Activated CD4-positive, CD25-positive, alpha-beta regulatory T cell treated with anti-CD3 and anti-CD28 coated beads, Interleukin-2, amount 50 U/mL, for 72 hours (primary cell): ENCODE results near the gene POU4F2.

Experiments used
- DNase-seq: peaks from one replicate; pipeline ENCODE4 v3.0.0; 2021

POU4F2 gene, protein sequence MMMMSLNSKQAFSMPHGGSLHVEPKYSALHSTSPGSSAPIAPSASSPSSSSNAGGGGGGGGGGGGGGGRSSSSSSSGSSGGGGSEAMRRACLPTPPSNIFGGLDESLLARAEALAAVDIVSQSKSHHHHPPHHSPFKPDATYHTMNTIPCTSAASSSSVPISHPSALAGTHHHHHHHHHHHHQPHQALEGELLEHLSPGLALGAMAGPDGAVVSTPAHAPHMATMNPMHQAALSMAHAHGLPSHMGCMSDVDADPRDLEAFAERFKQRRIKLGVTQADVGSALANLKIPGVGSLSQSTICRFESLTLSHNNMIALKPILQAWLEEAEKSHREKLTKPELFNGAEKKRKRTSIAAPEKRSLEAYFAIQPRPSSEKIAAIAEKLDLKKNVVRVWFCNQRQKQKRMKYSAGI

DNA sequence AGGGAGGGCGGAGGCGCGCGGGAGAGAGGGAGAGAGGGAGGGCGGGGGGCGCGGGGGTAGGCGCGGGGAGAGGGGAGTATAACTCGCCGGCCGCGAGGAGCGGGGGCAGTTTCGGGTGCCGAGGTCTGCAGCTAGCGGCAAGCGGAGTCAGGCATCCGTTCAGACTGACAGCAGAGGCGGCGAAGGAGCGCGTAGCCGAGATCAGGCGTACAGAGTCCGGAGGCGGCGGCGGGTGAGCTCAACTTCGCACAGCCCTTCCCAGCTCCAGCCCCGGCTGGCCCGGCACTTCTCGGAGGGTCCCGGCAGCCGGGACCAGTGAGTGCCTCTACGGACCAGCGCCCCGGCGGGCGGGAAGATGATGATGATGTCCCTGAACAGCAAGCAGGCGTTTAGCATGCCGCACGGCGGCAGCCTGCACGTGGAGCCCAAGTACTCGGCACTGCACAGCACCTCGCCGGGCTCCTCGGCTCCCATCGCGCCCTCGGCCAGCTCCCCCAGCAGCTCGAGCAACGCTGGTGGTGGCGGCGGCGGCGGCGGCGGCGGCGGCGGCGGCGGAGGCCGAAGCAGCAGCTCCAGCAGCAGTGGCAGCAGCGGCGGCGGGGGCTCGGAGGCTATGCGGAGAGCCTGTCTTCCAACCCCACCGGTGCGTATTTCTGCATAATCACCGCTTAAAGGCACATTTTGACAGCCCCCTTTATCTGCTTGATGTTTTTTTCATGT is at the start of gene POU4F2:
Gene POU4F2, plus strand, starts transcription at position 108 of the 720 bp plus-strand sequence. Its CDS starts 248 bp downstream, at position 356.
- DNase-seq: no peak

DNA sequence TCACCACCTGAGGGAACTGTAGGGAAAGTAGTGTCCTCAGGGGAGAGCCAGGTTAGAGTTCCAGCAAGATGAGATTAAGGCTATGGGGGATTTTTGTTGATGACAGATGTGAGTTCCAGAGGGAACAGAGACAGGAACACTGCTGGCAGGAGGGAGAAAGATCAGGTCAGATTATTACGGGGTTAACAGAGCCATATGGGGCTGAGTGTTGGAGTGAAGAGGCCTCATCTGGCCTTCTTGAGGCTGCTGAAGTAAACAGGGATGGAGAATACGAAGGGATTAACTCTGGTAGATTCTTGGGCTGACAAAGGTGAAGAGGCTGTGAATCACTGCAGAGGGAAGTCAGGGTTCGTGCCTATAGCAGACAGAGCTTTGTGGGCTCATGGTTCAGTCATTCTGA is 47.9 kb upstream of the POU4F2 start:
- DNase-seq: no peak

DNA sequence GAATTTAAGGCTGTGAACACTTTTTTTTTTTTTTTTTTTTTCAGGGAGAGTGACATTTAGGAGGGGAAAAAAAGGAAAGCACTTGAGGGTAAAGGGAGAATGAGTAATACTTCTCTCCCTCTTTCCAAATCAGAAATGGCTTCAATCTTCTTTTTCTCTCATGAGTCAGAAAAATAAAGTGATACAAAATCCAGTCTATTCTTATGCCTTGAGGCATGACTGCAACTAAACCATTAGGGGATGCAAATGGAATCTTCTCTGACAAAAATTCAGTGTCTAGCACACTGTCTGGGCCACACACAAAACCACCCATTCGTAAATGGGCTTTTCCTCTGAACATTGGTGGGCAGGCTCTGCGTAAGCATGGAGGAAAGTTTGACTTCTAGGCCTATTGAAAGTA is 46.7 kb upstream of the POU4F2 start:
- DNase-seq: no peak

DNA sequence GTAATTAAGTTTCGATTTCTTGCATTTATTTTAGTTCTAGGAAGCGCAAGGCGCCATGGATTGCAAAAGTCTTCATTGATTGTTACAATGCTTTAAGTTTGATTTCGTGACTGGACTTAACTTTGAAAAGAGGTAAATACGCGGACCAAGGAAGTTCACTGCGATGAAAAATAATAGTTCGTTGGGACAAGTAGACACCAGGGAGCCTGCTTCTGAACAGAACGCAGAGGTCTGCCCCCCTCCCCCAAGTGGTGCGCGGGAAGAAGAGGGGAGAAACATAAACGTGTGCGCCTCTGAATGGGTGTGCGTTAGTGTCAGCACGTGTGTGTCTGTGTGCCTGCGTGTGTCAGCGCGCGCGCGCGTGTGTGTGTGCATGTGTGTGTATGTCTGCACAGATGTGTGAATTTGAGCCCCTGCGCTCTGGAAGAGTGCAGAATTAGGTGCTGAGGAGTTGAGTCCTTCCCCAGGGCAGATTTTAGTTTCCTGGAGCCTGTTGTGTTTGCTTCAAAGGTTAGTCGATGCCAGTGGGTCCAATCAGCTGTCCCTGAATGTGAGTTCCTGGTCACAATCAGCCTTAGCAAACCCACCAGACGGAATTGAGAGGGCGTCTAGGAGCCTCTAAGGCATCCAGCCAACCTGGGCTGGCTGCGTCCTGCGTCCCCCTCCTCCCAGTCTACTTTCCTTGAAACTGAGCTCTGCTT is 5.8 kb upstream of the POU4F2 start:
- no peak for DNase-seq

DNA sequence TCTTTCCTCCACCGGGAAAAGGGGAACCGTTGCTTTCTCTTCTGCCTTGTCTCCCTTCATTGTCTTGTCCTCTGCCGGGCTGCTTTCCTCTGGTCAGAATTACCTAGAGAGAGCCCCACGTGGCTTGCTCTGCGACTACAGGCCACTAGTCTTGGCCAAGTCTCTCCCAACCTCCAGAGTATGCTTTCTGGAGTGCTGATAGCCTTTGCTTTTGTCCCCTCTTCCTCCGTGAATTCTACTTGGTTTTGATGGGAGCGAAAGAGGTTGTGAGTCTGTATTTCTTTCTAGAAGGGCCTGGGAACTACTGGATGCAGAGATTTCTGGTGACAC is 5.3 kb upstream of the POU4F2 start:
- no peak for DNase-seq

DNA sequence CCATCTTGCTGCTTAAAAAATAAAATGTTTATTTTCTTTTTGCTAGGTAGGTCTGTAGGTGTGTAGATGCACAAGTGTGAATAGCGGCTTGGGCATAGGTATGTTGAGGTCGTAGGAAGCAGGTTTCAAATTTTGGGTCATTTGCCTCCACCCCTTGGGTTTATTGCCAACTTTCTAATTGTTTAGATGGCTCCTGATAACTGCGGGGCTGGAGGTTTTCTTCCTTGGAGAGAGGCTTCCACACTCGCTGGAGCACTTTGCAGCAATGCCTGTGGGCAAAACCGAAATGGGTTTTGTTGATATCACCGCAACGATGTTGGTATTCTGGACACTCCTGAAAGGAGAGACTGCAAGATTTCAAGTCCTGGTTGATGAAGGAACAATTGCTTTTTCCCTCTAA is 3.9 kb upstream of the POU4F2 start:
- DNase-seq: no peak

DNA sequence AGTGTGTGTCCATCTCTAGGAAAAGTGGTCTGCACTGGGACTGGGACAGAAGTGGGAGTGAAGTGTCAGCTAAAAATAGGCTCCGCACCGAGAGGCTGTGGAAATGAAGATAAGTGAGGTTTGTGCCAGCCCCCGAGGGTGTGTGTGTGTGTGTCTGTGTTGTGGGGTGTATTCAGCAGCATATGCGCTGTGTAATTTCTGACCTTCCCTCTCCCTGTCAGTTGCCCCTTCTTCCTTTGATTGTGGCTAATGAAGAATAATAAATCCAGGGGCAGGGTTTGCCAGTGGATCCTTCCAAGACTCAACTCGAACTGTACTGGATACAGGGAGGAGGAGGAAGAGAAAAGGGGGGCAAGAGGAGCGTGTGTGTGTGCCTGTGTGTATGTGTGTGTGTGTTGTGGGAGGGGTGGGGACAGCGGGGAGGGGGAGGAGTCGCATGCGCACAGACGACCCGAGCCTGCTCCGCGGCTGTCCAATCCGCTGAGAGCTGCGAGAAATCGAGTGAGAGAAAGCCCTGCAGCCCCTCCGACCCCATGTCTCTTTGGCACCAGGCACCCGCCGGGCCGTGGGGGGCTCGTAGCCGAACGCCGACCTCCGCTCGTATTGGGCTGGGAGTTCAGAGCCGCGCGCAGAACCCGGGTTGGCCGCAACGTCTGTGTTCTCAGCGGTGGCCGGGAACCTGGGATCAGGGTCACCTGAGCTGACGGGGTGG is 916 bp upstream of the POU4F2 start:
- no peak for DNase-seq

DNA sequence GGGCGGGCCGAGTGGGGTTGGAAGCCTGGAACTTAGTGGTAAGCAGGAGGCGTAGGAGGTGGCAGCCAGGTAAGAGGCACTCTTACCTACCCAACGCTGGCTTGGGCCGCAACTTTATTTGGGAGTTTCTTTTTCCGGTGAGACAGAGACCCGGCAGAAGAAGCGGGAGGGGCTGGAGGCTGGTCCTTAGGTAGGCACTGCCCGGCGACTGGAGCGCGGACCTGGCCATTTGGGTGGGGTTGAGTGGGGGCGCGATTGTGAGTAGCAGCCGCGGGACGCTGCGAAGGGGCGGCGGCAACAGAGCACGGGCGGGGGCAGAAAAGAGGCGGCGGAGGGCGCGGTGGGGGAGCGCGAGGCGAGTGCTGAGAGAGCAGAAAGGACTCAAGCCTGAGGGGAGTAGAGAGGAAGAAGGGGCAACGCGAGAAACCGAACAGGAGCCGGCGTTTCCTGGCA is 334 bp upstream of the POU4F2 start:
- DNase-seq: no peak

DNA sequence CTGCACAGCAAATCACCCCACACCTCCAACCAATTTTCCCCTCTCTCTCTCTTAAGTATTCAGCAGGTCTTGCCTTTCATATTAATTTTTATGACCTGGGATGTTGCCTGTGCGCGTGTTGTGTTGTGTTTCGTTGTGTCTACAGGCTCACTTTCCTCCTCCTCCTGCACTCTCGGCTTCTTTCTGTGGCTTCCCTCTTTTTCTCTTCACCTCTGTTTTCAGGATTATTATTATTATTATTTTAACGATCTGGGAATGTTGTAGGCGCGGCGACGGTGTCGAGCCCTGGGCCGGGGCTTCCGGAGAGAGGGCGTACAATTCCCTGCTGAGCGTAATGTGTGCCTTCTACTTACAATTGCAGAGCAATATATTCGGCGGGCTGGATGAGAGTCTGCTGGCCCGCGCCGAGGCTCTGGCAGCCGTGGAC is 826 bp downstream of the POU4F2 start:
- no peak for DNase-seq

DNA sequence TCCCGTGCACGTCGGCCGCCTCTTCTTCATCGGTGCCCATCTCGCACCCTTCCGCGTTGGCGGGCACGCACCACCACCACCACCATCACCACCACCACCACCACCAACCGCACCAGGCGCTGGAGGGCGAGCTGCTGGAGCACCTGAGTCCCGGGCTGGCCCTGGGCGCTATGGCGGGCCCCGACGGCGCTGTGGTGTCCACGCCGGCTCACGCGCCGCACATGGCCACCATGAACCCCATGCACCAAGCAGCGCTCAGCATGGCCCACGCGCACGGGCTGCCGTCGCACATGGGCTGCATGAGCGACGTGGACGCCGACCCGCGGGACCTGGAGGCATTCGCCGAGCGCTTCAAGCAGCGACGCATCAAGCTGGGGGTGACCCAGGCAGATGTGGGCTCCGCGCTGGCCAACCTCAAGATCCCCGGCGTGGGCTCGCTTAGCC is 1.4 kb downstream of the POU4F2 start:
- DNase-seq: no peak

DNA sequence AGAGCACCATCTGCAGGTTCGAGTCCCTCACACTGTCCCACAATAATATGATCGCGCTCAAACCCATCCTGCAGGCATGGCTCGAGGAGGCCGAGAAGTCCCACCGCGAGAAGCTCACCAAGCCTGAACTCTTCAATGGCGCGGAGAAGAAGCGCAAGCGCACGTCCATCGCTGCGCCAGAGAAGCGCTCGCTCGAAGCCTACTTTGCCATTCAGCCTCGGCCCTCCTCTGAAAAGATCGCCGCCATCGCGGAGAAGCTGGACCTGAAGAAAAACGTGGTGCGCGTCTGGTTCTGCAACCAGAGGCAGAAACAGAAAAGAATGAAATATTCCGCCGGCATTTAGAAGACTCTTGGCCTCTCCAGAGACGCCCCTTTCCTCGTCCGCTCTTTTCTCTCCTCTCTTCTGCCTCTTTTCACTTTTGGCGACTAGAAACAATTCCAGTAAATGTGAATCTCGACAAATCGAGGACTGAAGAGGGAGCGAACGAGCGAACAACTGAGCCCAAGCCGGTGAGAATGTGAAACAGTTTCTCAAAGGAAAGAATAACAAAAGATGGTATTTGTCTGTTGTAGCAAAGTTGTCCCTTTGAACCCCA is 1.9 kb downstream of the POU4F2 start:
- DNase-seq: no peak

DNA sequence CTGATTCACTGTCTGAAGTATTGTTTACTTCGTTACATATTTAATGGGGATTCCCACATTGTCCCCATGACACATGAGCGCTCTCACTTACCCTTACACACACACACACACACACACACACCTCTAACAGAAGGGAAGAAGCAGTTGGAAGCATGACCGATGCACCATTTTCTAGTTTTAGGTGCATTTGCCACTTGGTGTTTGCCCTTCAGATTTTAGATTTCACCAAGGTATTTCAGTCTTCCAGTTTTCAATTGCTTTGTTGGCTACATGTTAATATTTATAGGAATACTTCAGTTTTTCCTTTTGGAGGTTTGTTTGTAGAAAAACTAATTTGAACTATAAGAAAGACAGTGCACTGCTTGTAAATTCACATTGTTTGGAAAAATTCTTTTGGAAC is 3.1 kb downstream of the POU4F2 start:
- no peak for DNase-seq

DNA sequence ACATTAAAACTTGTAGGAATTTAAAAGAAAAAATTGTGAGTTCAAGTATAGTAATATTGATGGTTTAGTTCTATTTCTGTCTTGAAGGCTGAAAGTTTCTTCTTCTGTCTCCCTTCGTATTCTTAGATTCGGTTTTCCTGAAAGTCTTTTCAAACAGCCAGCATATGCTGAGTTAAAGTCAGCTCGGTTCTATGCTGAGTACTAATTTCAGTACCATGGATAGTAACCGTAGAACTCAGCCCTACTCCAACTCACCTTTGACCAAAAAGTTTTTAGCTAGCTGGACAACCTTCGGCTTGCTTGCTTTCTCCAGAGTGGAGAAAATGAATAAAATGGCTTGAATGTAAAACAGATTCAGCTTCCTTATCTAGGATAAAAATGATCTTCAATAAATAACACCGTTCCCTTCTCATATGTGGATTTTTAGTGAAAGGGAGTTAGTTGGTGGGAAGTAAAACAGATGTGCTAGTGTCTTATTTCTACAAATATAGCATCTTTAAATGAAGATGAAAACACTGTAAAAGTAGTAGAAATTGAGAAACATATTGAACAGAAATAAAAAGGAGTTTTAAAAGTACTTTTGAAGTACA is 5.2 kb downstream of the POU4F2 start:
- DNase-seq: no peak

DNA sequence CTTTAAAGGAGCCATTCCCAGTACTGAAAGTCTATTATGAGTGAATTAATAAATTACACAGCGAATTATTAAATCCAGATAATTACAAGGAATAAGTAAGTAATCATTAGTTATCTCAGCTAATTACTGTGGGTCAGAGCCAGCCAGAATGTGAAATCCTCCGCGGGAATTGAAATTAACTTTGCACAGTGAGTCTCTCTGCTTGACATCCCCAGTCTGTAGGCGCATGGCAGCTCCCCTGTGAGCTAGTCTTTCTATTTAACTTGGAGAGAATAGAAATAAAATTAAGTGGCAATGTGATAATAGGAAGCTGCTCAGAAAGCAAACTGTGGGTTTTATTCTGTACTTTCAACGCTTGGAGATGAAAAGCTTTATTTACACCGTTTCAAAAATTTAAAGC is 7.2 kb downstream of the POU4F2 start:
- no peak for DNase-seq

DNA sequence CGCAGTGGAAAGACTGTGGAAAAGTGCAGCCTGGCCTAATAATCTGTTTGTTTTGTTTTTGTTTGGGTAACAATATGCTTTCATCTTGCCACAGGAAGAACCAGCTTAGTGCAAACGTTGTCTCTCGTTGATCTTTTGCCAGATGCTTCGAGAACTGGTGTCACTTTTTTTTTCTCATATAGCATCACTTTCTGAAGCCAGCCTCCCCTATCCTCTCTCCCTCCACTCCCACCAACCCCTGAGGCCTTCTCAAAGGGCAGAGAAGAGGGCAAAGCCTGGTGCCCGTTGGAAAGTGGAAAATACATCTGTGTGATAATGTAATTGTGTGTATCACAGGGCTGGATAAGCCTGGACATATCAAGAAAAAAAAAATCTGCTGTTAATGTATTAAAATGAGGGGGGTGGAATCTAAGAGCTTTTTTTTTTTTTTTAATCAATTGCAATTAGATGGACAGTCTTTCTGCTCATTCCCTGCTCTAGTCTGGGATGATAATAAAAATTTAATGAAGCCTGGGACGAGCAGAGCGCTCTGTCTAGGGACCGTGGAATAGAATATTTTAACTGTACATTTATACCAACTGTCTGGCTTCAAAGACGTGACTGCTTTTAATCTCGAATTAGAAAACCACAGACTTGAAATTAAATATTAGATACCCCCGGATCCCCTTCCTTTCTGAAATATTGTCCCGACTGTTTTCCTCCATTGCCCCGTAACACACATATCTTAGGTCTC is 8.1 kb downstream of the POU4F2 start:
- DNase-seq: no peak

DNA sequence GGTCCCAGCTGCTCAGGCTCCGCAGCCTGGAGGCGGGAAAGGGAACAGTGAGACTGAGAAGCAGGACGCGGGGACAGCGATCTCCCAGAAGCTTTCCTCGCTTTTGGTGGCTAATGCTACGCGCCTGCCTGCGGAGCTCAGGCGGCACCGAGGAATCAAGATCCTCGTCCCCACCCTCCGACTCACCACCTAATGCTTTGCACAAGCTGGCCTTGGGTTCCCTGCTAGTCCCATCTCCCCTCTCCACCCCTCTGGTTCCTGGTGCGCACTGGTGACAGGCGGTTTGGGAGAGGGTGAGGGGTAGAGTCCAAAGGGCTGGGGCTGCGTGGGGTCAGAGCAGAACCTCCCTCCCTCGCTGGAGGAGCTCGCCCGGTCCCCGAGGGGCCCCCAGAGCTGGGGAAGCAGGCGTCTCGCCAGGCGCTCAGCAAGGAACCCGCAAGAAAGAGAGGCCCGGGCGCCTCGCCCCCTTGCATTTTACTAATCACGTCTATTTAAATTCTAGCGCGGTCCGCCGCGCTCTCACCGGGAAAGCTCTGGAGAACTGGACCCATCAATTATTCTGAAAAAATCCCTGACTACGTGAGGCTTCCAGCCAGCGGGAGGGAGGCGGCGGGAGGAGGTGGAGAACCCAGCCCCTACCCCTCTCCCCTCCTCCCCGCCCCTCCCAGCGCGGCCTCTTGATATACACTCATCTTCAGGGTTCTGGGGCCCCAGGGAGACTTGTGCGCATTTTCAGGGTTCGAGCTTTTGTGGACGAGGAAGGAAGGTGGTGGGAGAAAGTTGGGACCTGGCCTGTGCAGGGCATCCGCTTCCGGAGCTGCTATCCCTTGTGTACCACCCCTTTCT is 9.1 kb downstream of the POU4F2 start:
- no peak for DNase-seq

DNA sequence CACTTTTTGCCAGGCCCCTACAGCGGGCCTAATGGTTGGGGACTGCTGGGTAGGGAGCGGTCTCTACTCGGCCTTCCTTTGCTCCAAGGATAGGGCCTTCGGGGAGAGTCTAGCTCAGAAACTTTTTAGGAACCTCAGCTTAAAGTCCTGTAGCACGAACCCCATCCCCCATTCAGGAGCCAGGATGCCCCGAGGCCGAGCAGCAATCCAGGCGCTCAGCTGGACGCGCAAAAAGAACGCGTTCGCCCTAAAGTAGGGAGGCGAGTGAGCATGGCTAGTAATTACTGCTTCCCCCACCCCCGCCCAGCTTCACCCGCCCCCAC is 9.7 kb downstream of the POU4F2 start:
- DNase-seq: no peak

DNA sequence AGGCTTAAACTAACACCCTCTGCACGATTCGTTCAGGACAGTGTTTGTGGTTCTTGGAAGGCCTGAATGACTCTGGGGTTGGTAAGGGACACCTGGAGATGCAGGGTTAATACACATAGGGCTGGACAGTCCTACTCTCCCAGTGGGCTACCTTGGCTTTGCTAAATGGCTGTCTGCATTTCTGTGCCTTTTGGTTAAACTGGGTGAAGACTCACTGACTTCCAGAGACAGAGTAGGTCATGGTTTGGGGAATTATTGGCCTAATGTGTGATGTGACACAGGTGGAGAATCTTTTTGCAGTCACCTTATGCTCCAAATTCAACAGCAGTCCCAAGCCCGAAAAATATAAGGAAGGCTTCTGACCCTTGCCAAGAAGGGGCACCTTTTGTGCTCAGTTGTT is 10.5 kb downstream of the POU4F2 start:
- DNase-seq: no peak

DNA sequence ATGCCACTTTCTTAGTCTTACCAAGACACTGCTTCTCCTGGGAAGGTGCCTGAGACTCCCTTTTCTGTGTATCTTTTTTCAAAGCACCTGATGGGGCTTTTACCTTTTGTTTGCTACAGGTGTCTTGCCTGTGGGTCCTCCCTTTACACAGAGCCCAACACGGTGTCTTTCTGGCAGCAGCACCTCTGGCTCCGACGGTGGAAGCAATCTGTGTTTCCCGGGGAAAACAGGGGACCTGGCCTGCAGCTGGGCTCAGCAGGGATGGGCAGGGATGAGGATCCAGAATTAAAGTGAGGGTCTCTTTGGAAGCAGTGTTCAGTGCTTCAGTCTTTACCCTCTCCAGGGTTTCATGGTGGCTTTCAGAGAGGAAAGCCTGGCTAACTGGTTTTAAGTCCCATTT is 11.3 kb downstream of the POU4F2 start:
- no peak for DNase-seq

DNA sequence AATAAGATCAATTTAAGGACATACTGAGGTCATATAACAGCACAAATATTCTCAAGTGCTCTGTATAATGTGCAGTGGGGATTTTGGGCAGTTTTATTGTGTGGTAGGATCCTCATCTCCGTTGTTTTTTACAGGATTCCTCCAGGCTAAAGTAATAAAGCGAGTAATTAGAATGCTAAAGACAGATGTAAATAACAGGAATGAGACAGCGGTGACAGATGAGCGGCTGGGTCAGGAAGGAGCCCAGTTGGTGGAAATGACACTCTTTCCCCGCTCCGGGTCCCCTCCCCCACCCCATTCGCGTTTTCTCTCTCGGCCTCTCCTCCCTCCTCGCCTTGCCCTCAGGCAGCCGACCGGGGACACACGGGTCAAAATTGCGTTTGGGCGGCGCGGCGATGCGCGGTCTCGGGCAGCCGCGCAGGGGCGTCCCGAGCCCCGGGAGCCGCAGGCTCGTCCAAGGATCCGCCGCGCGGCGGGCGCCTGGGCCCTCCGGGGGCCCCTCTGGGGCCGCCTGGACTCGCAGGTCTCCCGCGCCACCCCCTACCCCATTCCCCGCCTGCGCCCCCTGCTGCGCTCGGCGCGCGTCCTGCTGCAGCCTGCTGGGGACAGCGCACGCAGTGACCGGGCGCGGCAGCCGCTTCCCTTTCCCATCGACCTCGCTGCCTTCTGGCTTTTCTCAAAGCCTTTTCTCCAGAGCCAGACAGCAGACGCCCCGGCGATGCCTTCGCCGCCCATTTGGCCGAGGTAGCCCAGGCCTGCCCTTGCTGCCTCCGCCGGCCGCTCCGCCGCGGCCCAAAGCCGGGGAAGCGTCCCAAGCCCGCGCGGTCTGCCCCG is 16.2 kb downstream of the POU4F2 start:
- DNase-seq: no peak
